ENCODE results near the gene CERS6.

- TF ChIP-seq, protein P1, sequence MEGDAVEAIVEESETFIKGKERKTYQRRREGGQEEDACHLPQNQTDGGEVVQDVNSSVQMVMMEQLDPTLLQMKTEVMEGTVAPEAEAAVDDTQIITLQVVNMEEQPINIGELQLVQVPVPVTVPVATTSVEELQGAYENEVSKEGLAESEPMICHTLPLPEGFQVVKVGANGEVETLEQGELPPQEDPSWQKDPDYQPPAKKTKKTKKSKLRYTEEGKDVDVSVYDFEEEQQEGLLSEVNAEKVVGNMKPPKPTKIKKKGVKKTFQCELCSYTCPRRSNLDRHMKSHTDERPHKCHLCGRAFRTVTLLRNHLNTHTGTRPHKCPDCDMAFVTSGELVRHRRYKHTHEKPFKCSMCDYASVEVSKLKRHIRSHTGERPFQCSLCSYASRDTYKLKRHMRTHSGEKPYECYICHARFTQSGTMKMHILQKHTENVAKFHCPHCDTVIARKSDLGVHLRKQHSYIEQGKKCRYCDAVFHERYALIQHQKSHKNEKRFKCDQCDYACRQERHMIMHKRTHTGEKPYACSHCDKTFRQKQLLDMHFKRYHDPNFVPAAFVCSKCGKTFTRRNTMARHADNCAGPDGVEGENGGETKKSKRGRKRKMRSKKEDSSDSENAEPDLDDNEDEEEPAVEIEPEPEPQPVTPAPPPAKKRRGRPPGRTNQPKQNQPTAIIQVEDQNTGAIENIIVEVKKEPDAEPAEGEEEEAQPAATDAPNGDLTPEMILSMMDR (IDR thresholded peaks at IDR 0.05): no peak
- TF ChIP-seq POLR2A (IDR thresholded peaks at IDR 0.05): no peak
These were observed 144.9 kb downstream of the CERS6 start for GRCh38 chr2:168600949-168601348.

Data from thyroid gland (tissue), 4 donors.